Measurements from ENCODE around the gene CSF2. TPM values are rescaled to one million over a fixed set of nuclear protein-coding genes. Genes with fewer than 3 reads are reported as not detected.
"Not testable (repeated sequence)": the region's sequence is repeated elsewhere in the genome, so short reads cannot be mapped to it uniquely, and the experiment has no call there.

Gene CSF2
- total RNA-seq, 1 donor from 2014 or later: 0.34 TPM

DNA sequence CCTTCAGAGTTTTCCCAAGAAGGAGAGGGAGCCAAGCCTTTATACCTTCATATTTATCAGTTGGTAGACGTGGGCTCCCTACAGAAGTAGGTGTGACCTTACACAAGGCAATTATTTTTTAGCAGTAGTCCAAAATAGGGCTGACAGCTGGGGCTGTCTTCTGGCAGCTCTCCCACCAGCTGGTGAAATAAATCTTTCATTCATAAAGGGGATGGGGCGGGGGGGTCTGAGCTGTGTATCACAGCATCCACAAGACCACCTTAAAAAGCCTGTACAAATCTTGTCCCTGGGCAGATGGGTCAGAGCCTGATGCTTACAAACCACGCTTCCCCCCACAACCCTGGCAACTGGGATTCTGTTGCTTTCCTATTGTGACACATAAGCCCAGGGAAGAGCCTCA is 19.7 kb downstream of the CSF2 start:
- no peak for DNase-seq

DNA sequence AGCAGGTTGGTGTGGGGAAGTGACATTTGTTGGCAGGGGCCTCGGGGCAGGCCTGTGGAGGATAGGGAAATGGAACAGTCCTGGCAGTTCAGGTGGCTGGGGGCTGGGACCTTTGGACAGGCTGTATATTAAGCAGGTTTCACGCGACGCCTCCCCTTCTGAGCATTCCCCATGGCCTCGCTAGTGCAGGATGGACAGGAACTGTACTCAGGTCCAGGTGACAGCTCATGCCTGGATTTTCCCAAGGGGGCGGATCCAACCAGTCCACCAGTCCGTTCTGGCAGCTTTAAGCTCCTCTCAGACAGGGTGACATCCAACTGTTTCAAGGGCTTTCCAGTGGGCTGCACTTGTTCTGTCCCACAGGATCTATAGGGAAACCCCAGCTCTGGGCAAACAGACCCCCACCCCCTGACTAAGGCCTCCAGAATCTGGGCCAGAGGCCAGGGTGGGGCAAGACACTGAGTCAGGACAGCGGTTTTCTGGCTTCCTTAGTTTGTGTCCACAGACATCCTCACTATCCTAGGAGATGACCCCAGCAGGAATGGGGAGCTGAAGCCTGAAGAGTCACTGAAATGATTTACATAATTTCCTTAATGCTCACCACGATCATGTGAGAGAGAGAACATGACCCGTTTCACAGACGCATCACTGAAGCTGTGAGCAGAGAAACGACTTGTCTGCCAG is 20.9 kb downstream of the CSF2 start:
- peak; percentile 63 for DNase-seq

DNA sequence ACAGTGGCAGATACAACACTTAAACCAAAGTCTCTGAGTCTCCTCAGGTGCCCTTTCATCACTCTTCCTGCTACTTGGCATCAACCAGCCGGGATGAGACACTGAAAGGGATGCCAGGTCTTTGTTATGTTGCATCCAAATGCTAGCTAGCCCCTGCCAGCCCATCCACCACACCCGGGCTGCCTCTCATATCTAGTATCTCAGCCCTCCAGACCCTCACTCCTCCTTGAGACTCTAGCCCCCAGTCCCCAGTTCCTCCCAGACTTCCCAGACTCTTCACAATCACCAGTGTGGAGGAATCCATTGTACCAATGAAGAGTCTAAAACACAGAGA is 21.5 kb downstream of the CSF2 start:
- DNase-seq: no peak

DNA sequence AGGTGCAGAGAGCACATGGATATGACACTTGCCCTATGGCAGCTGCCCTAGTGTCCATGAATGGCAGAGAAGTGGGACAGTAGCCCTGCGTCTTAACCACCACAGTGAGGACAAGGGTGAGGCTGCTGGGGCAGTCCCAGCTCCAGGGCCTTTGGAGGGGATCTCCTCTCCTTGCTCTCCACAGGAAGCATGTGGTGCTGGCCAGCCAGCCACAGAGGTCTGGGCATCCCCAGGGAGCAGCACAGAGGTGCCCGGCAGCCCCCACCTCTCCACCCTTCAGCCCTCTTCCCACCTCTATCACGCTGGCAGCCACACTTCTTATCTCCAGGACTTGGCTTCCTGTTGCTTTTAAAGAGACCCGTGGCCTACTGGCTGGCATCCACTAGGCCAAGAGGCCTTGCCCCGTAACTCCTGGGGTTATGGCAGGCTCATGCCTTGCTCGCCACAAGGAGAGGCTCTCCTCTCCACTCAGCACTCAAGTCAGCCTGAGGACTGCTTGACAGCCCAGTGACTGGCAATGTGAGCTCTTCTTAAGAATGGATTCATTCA is 21.9 kb downstream of the CSF2 start:
- no peak for DNase-seq

DNA sequence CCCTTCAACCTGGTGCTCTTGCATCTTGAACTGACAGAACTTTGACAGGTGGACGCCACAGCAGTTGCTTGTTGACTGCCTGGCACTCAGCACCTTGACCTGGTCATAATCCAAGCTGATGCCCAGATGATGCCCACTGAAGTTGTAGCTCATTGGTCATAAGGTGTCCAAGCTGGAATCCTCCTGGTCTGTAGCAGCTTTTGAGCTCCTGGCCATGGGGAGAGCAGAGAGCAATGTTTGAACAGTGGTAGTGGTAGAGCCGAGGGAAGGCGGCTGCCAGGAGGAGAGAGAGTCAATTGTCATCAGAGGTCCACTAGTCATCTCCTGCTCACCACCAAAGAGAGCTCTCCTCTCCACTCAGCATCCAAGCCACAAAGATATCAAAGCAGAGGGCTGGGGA is 23.3 kb downstream of the CSF2 start:
- DNase-seq: no peak

DNA sequence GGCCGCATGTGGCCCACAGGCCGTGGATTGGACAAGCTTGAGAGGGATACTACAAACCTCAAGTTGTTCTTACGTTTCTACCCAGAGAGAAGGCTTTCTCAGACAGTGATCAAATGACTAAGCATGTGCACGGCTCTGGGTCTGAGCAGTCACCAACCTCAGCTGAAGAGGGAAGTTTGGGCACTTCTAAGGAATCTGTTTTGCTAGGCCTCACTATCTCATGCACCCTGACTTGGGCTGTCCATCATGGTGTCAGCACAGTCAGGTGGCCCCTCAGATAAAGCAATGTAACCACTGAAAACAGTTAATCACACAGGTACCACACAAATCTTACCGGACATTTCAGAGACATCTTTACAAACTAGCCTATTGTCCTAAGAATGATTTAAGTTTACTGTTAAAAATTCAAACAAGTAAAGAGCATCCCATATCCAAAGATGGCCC is 24.6 kb downstream of the CSF2 start:
- DNase-seq: no peak

DNA sequence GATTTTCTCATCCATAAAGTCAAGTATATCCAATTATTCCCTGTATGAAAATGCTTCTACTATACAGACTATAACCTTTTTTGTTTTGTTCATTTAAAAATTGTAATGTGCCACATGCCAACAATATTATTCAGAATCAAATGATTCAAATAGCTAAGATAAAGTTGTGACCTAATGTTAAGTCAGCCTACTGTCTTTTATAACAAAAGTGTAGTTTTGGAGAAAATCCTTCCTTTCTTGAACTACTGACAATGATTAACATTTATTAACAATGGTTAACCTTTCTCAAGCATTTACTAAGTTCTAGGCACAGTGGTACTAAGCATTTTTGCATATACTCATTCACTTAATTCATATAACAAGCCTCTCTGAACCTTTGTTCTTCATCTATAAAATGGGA is 25.0 kb downstream of the CSF2 start:
- DNase-seq: no peak

DNA sequence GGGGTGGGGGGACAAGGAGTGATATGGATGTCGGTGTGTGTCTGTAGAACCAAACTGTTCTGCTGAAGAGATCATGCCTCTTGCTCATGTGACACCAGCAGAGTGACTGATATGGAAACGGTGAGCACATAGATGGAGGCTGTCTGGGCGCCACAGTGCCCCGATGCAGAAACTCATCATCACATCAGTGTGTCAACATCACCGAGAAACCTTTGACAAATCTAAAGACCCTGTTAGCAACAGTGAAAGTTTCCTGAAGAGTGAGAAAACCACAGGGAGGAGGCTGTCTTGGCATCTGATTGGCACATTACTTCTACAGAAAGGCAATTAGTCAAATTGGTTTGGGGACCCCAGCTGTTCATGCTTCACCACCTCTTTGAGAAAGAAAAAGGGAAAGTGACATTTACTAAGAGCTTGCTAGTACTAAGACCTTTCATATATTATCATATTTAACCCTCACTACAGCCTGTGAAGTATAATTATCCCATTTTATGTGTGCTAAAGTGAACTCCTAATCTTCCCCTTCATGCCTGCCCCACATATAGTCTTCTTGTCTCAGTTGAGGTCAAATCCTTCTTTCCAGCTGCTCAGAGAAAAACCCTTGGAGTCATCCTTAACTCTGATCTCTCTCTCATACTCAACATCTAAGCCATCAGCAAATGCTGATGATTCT is 25.6 kb downstream of the CSF2 start:
- DNase-seq: no peak

DNA sequence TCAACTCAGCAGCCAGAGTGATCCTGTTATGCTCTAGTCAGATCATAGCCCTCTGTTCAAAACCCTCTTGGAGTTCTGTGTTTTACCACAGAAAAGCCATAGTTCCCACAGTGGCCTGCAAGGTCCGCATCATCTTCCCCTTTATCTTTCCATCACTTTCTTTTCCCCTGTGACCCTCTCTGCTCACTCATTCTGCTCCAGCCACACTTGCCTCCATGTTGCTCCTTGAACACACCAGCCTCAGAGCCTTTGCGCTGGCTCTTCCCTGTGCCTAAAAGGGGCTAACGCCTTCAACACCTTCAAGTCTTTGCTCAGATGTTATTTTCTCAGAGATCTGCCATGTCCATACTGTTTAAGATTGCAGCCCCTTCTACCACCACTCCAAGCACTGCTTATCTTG is 26.3 kb downstream of the CSF2 start:
- DNase-seq: no peak

DNA sequence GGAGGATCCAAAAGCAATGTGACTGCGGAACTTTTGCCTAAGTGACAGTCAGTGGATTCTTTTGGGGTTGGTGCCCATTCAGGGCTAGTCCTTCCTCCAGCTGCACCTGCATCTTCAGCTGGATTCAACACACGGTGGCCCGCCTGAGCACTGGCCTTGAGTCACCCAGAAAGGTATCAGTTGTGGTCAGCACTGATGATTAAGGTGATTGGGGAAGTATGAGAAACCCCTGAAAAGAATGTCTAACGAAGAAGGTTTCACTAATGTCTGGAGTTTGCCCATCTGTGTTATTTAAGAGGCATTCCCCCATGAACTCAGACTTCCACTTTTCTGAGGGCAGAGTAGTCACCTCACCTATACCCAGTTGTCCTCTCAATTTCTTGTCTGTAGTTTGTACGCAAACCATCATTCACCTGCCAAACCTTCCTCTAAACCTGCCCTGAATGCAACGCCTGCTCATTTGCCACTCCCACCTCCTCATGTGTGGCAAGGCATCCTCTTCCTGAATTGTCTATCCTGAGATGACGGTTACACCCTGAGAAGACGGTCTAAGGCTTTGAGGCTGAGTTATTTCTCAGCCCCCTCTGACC is 27.2 kb downstream of the CSF2 start:
- DNase-seq: no peak

DNA sequence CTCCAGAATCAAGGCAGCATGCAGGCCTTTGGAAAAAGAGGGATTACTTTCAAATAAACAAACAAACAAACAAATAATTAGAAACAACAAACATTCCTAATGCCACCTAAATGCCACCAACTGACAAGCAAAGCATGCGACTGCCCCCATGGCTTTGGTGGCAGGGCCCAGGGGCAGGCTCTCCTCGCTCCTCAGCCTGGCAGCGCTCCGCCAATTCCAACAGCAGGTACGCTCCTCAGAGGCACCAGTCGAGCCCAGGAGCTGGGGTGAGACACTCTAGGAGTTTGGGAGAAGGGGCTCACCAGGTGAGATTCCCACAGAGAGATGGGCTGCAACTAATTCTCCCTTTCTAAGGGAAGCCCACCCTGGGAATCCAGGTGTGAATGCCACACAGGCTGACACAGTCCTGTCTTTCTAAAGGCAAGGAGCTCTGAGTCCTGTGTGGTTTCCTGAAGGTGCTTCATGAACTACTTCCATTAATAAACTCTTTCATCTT is 27.8 kb downstream of the CSF2 start:
- no peak for DNase-seq

DNA sequence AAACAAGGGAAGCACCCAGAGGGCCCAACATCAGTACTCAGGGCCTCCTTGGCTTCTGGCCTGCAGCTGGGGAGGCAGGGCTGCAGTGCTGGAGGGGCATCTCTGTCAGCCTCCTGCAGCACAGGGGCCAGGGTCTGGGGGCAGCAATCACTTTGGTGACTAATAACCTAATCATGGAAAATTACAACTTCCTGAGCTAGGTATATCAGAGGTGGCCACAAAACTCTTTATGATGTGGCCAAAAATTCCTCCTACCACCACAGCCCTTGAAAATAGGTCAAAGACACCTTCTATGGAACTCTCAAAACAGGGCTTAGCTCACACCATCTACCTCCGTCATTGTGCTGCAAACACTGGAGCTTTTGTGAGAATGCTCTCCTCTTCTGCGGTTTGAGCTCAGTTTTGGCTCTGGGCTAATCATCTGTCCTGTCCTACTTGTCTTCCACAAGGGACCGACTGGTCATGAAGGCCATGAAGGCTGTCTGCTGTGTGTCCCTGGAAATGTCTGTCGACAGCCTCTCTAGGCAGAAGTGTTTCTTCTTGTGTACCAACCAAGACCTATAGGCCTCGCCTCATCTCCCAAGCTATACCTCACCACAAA is 28.6 kb downstream of the CSF2 start:
- no peak for DNase-seq

DNA sequence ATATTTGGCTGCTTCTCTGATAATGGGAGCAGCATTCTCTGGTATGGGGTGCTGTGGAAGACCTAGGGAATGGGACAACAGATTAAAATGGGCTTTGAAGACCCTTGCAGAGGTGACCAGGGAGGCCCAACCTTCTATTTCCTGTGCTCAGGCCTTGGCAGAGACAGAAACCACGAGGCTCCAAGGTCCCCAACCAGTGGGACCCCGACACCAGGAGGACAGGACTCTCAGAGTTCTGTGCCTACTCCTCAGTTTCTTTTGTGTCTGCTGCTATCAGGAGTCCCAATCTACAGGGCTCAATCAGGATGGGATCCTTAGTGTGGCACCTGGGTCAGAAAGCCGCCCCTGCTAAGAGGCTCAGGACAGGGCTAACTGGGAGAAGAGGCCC is 29.3 kb downstream of the CSF2 start:
- DNase-seq: no peak

DNA sequence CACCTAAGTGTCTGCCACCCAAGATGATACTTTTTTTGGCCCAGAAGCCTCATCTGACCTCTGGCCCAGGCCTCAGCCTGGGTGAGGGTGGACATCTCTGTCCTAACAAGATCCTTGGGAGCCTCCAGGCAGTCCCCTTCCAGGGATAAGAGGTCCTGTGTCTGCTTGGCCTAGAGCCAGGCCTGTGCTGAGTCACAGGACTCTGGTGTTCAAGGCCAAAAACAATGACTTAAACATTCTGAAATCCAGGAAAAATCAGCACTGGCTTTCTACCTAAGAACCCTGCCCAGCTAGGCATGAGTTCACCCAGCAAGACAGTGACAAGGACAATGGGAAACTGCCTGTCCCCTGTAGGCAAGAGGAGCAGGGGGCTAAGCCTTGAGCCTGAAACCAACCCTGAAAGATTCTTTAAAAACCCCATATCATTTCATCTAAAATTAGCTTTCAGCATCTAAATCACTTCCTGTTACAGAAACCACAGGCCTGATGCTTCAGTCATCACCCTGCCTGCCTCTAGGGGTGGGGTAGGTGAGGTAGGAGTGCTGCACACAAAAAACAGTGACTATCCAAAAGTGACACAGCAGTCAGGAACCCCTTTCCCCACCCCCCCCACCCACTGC is 29.9 kb downstream of the CSF2 start:
- peak; percentile 95 for DNase-seq

DNA sequence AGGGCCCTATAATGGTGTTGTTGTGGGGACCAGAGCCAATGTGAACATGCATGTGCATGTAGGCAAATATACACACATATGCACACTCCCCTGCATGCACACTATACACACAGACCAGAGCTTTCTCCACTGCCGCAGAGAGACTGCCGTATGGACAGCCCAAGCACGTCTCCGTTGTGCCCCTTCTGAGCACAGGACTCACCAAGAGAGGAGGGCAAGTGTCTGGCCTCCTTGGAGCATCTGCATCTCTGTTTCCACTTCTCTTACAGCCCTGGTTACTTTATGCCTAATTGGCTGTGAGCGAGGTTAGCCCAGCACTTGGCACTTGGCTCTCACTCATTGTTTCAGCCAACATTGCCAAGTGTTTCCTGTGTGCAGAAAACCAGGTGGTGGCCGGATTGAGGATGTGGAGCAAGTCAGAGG is 30.4 kb downstream of the CSF2 start:
- peak; percentile 45 for DNase-seq

DNA sequence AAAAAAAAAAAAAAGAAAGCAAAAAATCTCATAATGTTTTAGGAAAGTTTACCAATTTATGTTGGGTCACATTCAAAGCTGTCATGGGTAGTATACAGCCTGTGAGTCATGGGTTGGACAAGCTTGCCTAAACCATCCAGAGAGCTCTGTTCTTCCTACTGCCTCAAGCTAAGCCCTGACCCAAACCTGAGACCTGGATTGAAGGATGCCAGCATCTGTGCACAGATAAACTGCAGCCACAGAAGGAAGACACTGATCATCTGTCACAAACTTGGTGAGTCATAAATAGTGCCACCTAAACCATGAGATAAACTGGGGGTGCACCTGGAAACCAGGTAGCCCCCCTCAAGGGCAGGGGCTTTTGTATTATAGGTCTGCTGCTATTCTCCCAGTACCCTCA is 31.0 kb downstream of the CSF2 start:
- DNase-seq: no peak

DNA sequence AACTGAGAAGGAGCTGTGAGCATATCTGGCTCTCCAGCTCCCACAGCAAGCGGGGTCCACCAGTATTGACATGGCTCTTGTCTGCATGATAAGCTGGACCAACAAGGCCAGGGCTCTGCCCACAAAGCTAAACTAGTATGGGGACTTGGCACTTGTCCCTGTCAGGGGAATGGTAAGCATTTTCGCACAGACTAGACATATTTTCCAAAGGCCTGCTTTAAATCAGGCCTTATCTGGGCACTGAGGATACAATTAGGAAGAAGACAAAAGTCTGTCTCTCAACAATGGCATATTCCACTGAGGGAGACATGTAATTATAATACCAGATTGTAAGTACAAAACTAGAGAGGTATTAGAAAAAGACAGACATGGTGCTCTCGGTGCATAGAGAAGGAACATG is 32.1 kb downstream of the CSF2 start:
- no peak for DNase-seq

DNA sequence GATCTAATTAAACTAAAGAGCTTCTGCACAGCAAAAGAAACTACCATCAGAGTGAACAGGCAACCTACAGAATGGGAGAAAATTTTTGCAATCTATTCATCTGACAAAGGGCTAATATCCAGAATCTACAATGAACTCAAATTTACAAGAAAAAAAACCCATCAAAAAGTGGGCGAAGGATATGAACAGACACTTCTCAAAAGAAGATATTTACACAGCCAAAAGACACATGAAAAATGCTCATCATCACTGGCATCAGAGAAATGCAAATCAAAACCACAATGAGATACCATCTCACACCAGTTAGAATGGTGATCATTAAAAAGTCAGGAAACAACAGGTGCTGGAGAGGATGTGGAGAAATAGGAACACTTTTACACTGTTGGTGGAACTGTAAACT is 34.9 kb downstream of the CSF2 start:
- DNase-seq: not testable (repeated sequence)

DNA sequence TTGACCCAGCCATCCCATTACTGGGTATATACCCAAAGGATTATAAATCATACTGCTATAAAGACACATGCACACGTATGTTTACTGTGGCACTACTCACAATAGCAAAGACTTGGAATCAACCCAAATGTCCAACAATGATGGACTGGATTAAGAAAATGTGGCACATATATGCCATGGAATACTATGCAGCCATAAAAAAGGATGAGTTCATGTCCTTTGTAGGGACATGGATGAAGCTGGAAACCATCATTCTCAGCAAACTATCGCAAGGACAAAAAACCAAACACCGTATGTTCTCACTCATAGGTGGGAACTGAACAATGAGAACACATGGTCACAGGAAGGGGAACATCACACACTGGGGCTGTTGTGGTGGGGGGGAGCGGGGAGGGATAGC is 35.4 kb downstream of the CSF2 start:
- not testable (repeated sequence) for DNase-seq

DNA sequence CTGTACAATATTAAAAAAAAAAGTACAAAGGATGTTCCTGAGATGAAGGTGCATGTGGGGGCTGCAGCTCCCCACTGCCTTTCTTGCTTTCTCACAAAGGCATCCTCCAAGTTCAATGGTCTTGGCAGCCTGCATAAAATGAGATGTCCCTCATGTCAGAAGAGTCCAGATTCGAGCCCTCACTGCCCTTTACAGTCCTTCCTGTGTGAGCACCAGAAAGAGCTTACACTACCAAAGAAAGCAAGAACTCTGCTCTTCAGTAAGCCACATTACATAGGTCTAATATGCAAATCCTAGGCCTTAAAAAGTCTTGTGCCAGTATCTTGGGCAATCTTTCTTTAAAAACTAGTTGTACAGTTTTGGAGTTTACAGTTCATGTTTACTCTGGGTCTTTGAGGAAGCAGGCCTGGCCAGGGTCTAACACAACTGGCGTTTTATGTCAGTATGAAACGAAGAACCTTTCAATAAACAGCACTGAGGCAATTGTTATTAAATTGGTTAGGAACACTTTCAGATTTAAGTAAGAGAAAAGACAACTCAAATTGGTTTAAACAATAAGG is 36.0 kb downstream of the CSF2 start:
- no peak for DNase-seq

DNA sequence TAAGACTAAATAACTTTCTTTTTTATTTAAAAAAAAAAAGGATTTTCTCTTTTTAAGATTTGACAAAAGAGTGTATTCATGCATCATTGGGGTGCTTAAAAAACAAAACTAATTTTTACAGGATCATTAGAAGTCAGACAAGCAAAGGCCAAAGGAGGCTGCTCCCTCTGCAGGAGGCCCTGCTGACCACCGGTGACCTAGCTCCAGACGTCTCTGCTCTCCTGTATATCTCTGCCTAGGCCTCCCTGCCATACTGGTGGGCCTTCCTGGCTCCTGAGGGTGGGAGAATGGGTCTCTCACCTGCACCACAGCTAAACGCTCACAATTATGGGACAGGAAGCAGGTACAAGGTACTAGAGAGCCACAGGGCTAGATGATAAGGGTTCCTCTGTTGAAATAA is 36.6 kb downstream of the CSF2 start:
- no peak for DNase-seq

DNA sequence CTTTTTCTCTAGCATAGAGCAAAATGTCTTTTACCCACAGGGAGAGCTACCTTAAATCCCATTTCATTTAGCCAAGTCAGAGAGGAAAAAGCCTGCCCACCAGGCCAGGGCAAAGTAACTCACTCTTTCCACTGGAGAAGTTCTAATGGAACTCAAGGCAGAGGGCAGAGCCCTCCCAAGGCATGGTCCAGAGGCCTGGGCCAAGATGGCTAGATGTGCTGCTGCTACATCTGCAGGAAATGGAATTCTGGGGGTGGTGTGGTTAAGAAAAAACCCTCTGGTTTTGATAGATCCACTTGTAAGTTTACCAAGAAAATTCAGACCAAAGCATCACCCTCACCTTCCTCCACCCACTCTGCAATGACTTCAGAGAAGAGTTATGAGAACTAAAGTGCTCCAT is 37.3 kb downstream of the CSF2 start:
- DNase-seq: no peak

DNA sequence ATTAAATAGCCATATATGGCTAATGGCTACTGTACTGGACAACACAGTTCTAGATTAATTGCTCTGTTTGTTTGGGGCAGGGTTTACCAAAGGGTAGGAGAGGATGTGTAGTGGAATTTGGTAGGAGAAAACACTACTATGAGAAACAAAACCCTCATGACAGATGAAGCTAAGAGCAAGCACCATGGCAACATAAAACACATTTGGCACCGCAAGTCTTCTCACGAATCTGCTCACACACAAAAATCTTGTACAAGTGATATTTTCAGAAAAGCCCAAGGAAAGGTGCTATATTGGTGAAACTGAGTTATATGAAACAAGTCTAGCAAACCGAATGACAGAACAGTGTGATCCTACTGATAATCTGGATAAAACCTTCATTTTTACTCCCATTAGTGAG is 38.5 kb downstream of the CSF2 start:
- DNase-seq: no peak
